Uterus (tissue), 2 donors: ENCODE data around the gene HRG.

ENCODE experiments used
- POLR2A ChIP-seq, 2 donors: fragments of 450-650 bp; IDR thresholded peaks; one replicate each; pipeline ENCODE4 v1.6.1; 2016; ENCODE audit warnings: antibody characterized with exemption in 2 of 2, mild to moderate bottlenecking in 1 of 2, moderate library complexity in 1 of 2
- TF ChIP-seq, protein P1 (sequence below), 4 experiments: fragments of 200-600 bp in 2 of 4; fragments of 450-650 bp in 2 of 4; sonication (generic) in 2 of 4; IDR thresholded peaks; one replicate each; pipeline ENCODE4 v1.5.1; 2016 to 2019; ENCODE audit warnings: antibody characterized with exemption in 4 of 4, mild to moderate bottlenecking in 2 of 4, moderate library complexity in 1 of 4

DNA sequence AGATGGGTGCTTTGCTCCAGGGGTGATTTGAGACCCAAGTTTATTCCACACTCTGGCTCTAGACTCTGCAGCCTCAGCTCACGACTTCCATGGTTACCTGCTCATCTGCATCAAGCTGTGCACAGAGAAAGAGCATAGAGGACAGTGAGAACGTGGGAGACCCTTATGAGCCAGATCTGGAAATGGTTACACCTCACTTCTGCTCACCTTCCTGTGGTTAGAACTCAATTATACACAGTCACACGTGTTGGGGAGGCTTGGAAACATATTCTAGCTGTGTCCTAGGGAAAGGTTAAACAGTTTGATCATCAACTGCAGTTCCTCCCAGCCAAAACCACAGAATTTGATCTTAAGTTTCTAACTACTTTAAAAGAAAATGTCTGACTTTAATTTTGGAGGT is 23.8 kb upstream of the HRG start:
- TF ChIP-seq, protein P1, sequence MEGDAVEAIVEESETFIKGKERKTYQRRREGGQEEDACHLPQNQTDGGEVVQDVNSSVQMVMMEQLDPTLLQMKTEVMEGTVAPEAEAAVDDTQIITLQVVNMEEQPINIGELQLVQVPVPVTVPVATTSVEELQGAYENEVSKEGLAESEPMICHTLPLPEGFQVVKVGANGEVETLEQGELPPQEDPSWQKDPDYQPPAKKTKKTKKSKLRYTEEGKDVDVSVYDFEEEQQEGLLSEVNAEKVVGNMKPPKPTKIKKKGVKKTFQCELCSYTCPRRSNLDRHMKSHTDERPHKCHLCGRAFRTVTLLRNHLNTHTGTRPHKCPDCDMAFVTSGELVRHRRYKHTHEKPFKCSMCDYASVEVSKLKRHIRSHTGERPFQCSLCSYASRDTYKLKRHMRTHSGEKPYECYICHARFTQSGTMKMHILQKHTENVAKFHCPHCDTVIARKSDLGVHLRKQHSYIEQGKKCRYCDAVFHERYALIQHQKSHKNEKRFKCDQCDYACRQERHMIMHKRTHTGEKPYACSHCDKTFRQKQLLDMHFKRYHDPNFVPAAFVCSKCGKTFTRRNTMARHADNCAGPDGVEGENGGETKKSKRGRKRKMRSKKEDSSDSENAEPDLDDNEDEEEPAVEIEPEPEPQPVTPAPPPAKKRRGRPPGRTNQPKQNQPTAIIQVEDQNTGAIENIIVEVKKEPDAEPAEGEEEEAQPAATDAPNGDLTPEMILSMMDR (IDR thresholded peaks at IDR 0.05): no peak
- TF ChIP-seq POLR2A (IDR thresholded peaks at IDR 0.05): no peak
